K562 (cell line): ENCODE results near the gene PTP4A1. TPM values are rescaled to one million over a fixed set of nuclear protein-coding genes. Genes with fewer than 3 reads are reported as not detected.

Source experiments
- ATAC-seq: fragments of 200-7000 bp; cut with Tn5 transposase; 3 replicates; pipeline ENCODE4 v1.9.1; 2020; ENCODE audit warnings: moderate library complexity
- BruUV-seq: library from RNA; stranded (reverse); fragments of 400-500 nt; replicated peaks from 2 replicates; lab custom pipeline; 2021; lab: Mats Ljungman, UMichigan
- CTCF ChIA-PET: fragments of 300-600 bp; formaldehyde crosslinking; extraction: SDS; loops from one replicate; lab custom pipeline; 2021; ENCODE audit warnings: low intra/inter-chr PET ratio; lab: Yijun Ruan, JAX
- POLR2A ChIA-PET: fragments of 300-600, 350-650 bp; sonication (Branson Sonifier 250); formaldehyde crosslinking; extraction: SDS; loops from one replicate; lab custom pipeline; 2021; ENCODE audit warnings: antibody characterized with exemption, inconsistent platforms; lab: Yijun Ruan, JAX
- DNase-seq, 4 experiments: peaks; one replicate each; pipeline versions ENCODE4 v3.0.0 to v3.0.0-alpha.2; 2011 to 2018; ENCODE audit warnings: low spot score in 3 of 4, mixed read lengths in 3 of 4; ENCODE audit errors: extremely low read depth in 1 of 4
- FAIRE-seq: peaks from 2 replicates; lab custom pipeline; 2011; peaks lifted over from hg19 to GRCh38; lab: Jason Lieb, UNC
- H2AFZ ChIP-seq: 2 replicates; pipeline ENCODE4 v1.6.0; 2011; ENCODE audit warnings: low read depth, low read length, control low read depth, inconsistent platforms
- H3K27ac ChIP-seq: fragments of 200-600 bp; 3 replicates; pipeline ENCODE4 v1.8.0; 2011; ENCODE audit warnings: low read depth, mild to moderate bottlenecking, control low read depth, inconsistent platforms, low read length, moderate library complexity, mixed read lengths; ENCODE audit errors: extremely low read depth
- H3K27me3 ChIP-seq, 2 experiments: fragments of 300-600 bp in 1 of 2; 2 replicates in 1 of 2; 3 replicates in 1 of 2; pipeline versions ENCODE4 v1.6.0 to v1.8.0; 2011; ENCODE audit warnings: inconsistent platforms in 2 of 2, low read length in 2 of 2, mild to moderate bottlenecking in 1 of 2, mixed read lengths in 1 of 2, moderate library complexity in 1 of 2; ENCODE audit not compliant: control insufficient read depth in 2 of 2, insufficient read depth in 2 of 2
- H3K36me3 ChIP-seq: fragments of 300-600 bp; 3 replicates; pipeline ENCODE4 v1.8.0; 2011; ENCODE audit warnings: mild to moderate bottlenecking, low read length, inconsistent platforms; ENCODE audit not compliant: control insufficient read depth, insufficient read depth
- H3K4me1 ChIP-seq, 2 experiments: fragments of 200-600 bp in 1 of 2; replicated peaks in 1 of 2; 2 replicates in 1 of 2; 3 replicates in 1 of 2; pipeline versions ENCODE4 v1.5.1 to v1.8.0; 2011; ENCODE audit warnings: inconsistent platforms in 2 of 2, low read length in 2 of 2, mild to moderate bottlenecking in 1 of 2, mixed read lengths in 1 of 2, moderate library complexity in 1 of 2; ENCODE audit not compliant: control insufficient read depth in 2 of 2, insufficient read depth in 2 of 2
- H3K4me2 ChIP-seq: 2 replicates; pipeline ENCODE4 v1.6.1; 2011; ENCODE audit warnings: low read length, control low read depth, inconsistent platforms, mixed read lengths; ENCODE audit not compliant: insufficient read depth
- H3K4me3 ChIP-seq: fragments of 200-600 bp; sonication (generic), shearing (Covaris generic); 2 replicates; pipeline ENCODE4 v1.5.1; 2016; ENCODE audit warnings: control low read depth, inconsistent platforms
- H3K79me2 ChIP-seq: fragments of 200-600 bp; 3 replicates; pipeline ENCODE4 v1.8.0; 2011; ENCODE audit warnings: low read length, inconsistent platforms; ENCODE audit not compliant: control insufficient read depth, insufficient read depth
- H3K9ac ChIP-seq, 2 experiments: 2 replicates each; pipeline versions ENCODE4 v1.6.0 to v1.6.1; 2011; ENCODE audit warnings: low read depth in 2 of 2, low read length in 2 of 2, control low read depth in 1 of 2, inconsistent platforms in 1 of 2, mild to moderate bottlenecking in 1 of 2, mixed read lengths in 1 of 2; ENCODE audit not compliant: insufficient read depth in 1 of 2
- H3K9me1 ChIP-seq: one replicate; pipeline ENCODE4 v1.6.0; 2011; ENCODE audit warnings: inconsistent platforms, mild to moderate bottlenecking, low read length, moderate library complexity; ENCODE audit not compliant: control insufficient read depth, insufficient read depth
- H3K9me3 ChIP-seq: replicated peaks from 2 replicates; pipeline ENCODE4 v1.5.1; 2011; ENCODE audit warnings: low read depth, low read length, inconsistent platforms; ENCODE audit not compliant: control insufficient read depth, insufficient read depth
- H4K20me1 ChIP-seq: replicated peaks from 2 replicates; pipeline ENCODE4 v1.6.1; 2011; ENCODE audit warnings: low read length, inconsistent platforms, mixed read lengths; ENCODE audit not compliant: control insufficient read depth, insufficient read depth
- BRF1 ChIP-seq: IDR thresholded peaks from 3 replicates; pipeline ENCODE4 v1.6.1; 2011; ENCODE audit warnings: borderline replicate concordance, mild to moderate bottlenecking; ENCODE audit not compliant: insufficient read length; ENCODE audit errors: extremely low read depth
- HDAC1 ChIP-seq, 2 experiments: fragments of 450-650 bp; IDR thresholded peaks; 2 replicates each; pipeline ENCODE4 v1.6.1; 2016 to 2017; ENCODE audit warnings: inconsistent platforms in 1 of 2, mild to moderate bottlenecking in 1 of 2, moderate library complexity in 1 of 2
- HDAC3 ChIP-seq: fragments of 450-650 bp; IDR thresholded peaks from 2 replicates; pipeline ENCODE4 v1.6.1; 2018; ENCODE audit warnings: borderline replicate concordance, mild to moderate bottlenecking, moderate library complexity; ENCODE audit not compliant: partially characterized antibody
- MAFF ChIP-seq: IDR thresholded peaks from 2 replicates; pipeline ENCODE4 v1.6.1; 2012; ENCODE audit warnings: low read length, improper control_type of control experiment
- MCM5 ChIP-seq: fragments of 450-650 bp; IDR thresholded peaks from 2 replicates; pipeline ENCODE4 v1.6.1; 2016; ENCODE audit warnings: low read depth
- NCOR1 ChIP-seq: fragments of 450-650 bp; IDR thresholded peaks from 2 replicates; pipeline ENCODE4 v1.6.1; 2016; ENCODE audit warnings: mild to moderate bottlenecking, moderate library complexity
- NFIC ChIP-seq: fragments of 450-650 bp; IDR thresholded peaks from 2 replicates; pipeline ENCODE4 v1.6.1; 2017; ENCODE audit warnings: mild to moderate bottlenecking, inconsistent platforms
- RUNX1 ChIP-seq: sonication (generic); IDR thresholded peaks from 2 replicates; pipeline ENCODE4 v1.6.1; 2016; ENCODE audit warnings: antibody characterized with exemption, low read depth
- SAFB ChIP-seq: fragments of 200-400 bp; formaldehyde crosslinking; IDR thresholded peaks from 2 replicates; pipeline ENCODE4 v1.6.1; 2017; ENCODE audit warnings: low read depth, low read length, borderline replicate concordance
- SNAPC5 ChIP-seq: fragments of 250-450 bp; sonication (Bioruptor Pico); IDR thresholded peaks from 2 replicates; pipeline ENCODE4 v1.8.0; 2021; ENCODE audit warnings: moderate library complexity, mild to moderate bottlenecking, inconsistent platforms
- THRAP3 ChIP-seq: fragments of 450-650 bp; IDR thresholded peaks from 2 replicates; pipeline ENCODE4 v1.6.1; 2016; ENCODE audit warnings: mild to moderate bottlenecking, inconsistent platforms, borderline replicate concordance
- ZBTB17 ChIP-seq: fragments of 450-650 bp; formaldehyde crosslinking; IDR thresholded peaks from 2 replicates; pipeline ENCODE4 v1.4.0; 2020; ENCODE audit warnings: mild to moderate bottlenecking
- ZFP30 ChIP-seq: fragments of 250-450 bp; sonication (Bioruptor Pico); IDR thresholded peaks from 2 replicates; pipeline ENCODE4 v1.8.0; 2022; ENCODE audit warnings: moderate library complexity, mild to moderate bottlenecking, inconsistent platforms, borderline replicate concordance
- ZFX ChIP-seq: sonication (generic); formaldehyde crosslinking; IDR thresholded peaks from 2 replicates; pipeline ENCODE4 v1.8.0; 2022; ENCODE audit warnings: mild to moderate bottlenecking, missing genetic modification reagents, moderate library complexity
- ZNF512 ChIP-seq: IDR thresholded peaks from 2 replicates; pipeline ENCODE4 v1.6.1; 2016; ENCODE audit warnings: missing genetic modification characterization, missing compliant biosample characterization
- ZNF830 ChIP-seq: fragments of 250-450 bp; sonication (Bioruptor Pico); IDR thresholded peaks from 2 replicates; pipeline ENCODE4 v1.5.0; 2021; ENCODE audit warnings: mild to moderate bottlenecking
- in situ Hi-C: fragments of 300-500 bp; cut with MboI; formaldehyde crosslinking; loops from 4 replicates; pipeline ENCODE4 v1.15.0; 2018; ENCODE audit warnings: inconsistent platforms, mixed read lengths
- intact Hi-C: fragments of 100-400 bp; cut with micrococcal nuclease; formaldehyde crosslinking; loops from 2 replicates; pipeline ENCODE4 v1.14.2; 2022
- polyA plus RNA-seq, 8 experiments: library from polyadenylated mRNA; depleted of rRNA in 4 of 8; stranded (reverse) in 5 of 8; unstranded in 3 of 8; fragments of >200 nt; fragmentation: Nextera tagmentation in 2 of 8; fragmentation: Illumina TruSeq in 1 of 8; extraction: Ambion mirVana in 2 of 8; extraction: Trizol in 1 of 8; gene quantifications; 2 replicates each; pipeline versions ENCODE4 v1.2.1 to v1.2.3, GENCODE V29; 2011 to 2014; ENCODE audit warnings: inconsistent platforms in 1 of 8, missing spikeins in 1 of 8
- total RNA-seq, 7 experiments: library from RNA; depleted of rRNA in 6 of 7; stranded (reverse); fragments of >200 nt in 6 of 7; fragmentation: Illumina TruSeq in 2 of 7; extraction: Trizol in 2 of 7; gene quantifications; 2 replicates each; pipeline versions ENCODE4 v1.2.1 to v1.2.3, GENCODE V29; 2011 to 2021; ENCODE audit warnings: low replicate concordance in 1 of 7
- TF ChIP-seq, protein P1 (sequence below): fragments of 150-350 bp; conservative IDR thresholded peaks from 2 replicates; pipeline ENCODE4 v1.6.1; 2014; ENCODE audit warnings: low read length
- TF ChIP-seq, protein P2 (sequence below): sonication (generic); formaldehyde crosslinking; IDR thresholded peaks from 2 replicates; pipeline ENCODE4 v1.8.0; 2022; ENCODE audit warnings: missing genetic modification reagents, mild to moderate bottlenecking, moderate library complexity, borderline replicate concordance

PTP4A1 gene
- total and polyA plus RNA-seq, 9 of the 15 experiments (the other 6 are each of a cell fraction or from before 2014, with no cell fraction given): 3.7 to 67.5 (median 13.1) TPM

- TF ChIP-seq, protein P1, sequence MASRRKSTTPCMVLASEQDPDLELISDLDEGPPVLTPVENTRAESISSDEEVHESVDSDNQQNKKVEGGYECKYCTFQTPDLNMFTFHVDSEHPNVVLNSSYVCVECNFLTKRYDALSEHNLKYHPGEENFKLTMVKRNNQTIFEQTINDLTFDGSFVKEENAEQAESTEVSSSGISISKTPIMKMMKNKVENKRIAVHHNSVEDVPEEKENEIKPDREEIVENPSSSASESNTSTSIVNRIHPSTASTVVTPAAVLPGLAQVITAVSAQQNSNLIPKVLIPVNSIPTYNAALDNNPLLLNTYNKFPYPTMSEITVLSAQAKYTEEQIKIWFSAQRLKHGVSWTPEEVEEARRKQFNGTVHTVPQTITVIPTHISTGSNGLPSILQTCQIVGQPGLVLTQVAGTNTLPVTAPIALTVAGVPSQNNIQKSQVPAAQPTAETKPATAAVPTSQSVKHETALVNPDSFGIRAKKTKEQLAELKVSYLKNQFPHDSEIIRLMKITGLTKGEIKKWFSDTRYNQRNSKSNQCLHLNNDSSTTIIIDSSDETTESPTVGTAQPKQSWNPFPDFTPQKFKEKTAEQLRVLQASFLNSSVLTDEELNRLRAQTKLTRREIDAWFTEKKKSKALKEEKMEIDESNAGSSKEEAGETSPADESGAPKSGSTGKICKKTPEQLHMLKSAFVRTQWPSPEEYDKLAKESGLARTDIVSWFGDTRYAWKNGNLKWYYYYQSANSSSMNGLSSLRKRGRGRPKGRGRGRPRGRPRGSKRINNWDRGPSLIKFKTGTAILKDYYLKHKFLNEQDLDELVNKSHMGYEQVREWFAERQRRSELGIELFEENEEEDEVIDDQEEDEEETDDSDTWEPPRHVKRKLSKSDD: no peak
- TF ChIP-seq NCOR1 (no peak), BRF1 (no peak), NFIC (peak; percentile 77), MAFF (no peak), HDAC1 (IDR thresholded peaks at IDR 0.05) (no peak)
These were observed 34.9 kb upstream of the PTP4A1 start (continued) for GRCh38 chr6:63537201-63537958.

GRCh38 chr6:63537959-63538300 lies 34.4 kb upstream of the PTP4A1 start:
- no TSS peak for BruUV-seq
- Histone ChIP-seq H3K9me3 (no peaks in the 10 kb centered on the region), H3K9me1 (no peaks in the 10 kb centered on the region), H3K4me3 (no peak overlapping the region), H3K4me2 (no peak overlapping the region), H3K4me1 (no peaks in the 10 kb centered on the region), H3K27ac (no peak overlapping the region), H3K36me3 (no peaks in the 10 kb centered on the region), H3K9ac (no peak overlapping the region), H2AFZ (no peak overlapping the region), H4K20me1 (no peaks in the 10 kb centered on the region), H3K79me2 (no peaks in the 10 kb centered on the region), H3K27me3 (no peaks in the 10 kb centered on the region)
- no peak for ATAC-seq
- ChIA-PET CTCF (no interaction called here), POLR2A (no interaction called here)
- intact Hi-C loops (no loop called here), in situ Hi-C loops (no loop called here)
- DNase-seq: no peak
- no peak for FAIRE-seq
- TF ChIP-seq ZNF830 (CRISPR knock-in tag): no peak
- TF ChIP-seq THRAP3: no peak
- TF ChIP-seq, protein P2, sequence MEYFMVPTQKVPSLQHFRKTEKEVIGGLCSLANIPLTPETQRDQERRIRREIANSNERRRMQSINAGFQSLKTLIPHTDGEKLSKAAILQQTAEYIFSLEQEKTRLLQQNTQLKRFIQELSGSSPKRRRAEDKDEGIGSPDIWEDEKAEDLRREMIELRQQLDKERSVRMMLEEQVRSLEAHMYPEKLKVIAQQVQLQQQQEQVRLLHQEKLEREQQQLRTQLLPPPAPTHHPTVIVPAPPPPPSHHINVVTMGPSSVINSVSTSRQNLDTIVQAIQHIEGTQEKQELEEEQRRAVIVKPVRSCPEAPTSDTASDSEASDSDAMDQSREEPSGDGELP (CRISPR knock-in tag): no peak
- TF ChIP-seq RUNX1: no peak
- TF ChIP-seq HDAC3: no peak
- TF ChIP-seq ZFX (CRISPR knock-in tag): no peak
- TF ChIP-seq ZBTB17 (CRISPR knock-in tag): no peak
- TF ChIP-seq MCM5: no peak
- TF ChIP-seq ZFP30 (CRISPR knock-in tag): no peak
- TF ChIP-seq SNAPC5 (CRISPR knock-in tag): no peak
- TF ChIP-seq SAFB: no peak
- TF ChIP-seq ZNF512 (tag): no peak
